Measurements from ENCODE around the gene RBP5. TPM values are rescaled to one million over a fixed set of nuclear protein-coding genes. Genes with fewer than 3 reads are reported as not detected.

Gene RBP5
- total RNA-seq, 1 donor from 2014 or later, result 0.65 TPM

GRCh38 chr12:7100239-7100638 is 28.4 kb downstream of the RBP5 start:
- DNase-seq (ENCODE audit: low read depth, low spot score), result no peak
- Mint-ChIP-seq H3K36me3 (ENCODE audit: low read depth) (peaks cover 2% of the 10 kb centered on the region), H3K9me3 (no peaks in the 10 kb centered on the region), H3K27me3 (ENCODE audit: low read depth) (no peaks in the 10 kb centered on the region), H3K27ac (ENCODE audit: unreplicated experiment) (no peak overlapping the region), H3K4me1 (no peaks in the 10 kb centered on the region), H3K4me3 (no peak overlapping the region)
- TF ChIP-seq CTCF (conservative IDR thresholded peaks at IDR 0.05), result no peak

GRCh38 chr12:7099290-7099996 is 29.2 kb downstream of the RBP5 start:
- Mint-ChIP-seq H3K4me3 (no peak overlapping the region), H3K36me3 (ENCODE audit: low read depth) (peaks cover 2% of the 10 kb centered on the region), H3K27me3 (ENCODE audit: low read depth) (no peaks in the 10 kb centered on the region), H3K4me1 (no peaks in the 10 kb centered on the region), H3K9me3 (no peaks in the 10 kb centered on the region), H3K27ac (ENCODE audit: unreplicated experiment) (no peak overlapping the region)
- TF ChIP-seq CTCF (conservative IDR thresholded peaks at IDR 0.05), result no peak
- DNase-seq (ENCODE audit: low read depth, low spot score), result no peak

GRCh38 chr12:7096979-7097378 is 31.7 kb downstream of the RBP5 start:
- H3K36me3 Mint-ChIP-seq (ENCODE audit: low read depth), result peaks cover 2% of the 10 kb centered on the region
- H3K9me3 Mint-ChIP-seq, result no peaks in the 10 kb centered on the region
- H3K27me3 Mint-ChIP-seq (ENCODE audit: low read depth), result no peaks in the 10 kb centered on the region

GRCh38 chr12:7096006-7096932 is 32.4 kb downstream of the RBP5 start:
- H3K4me3 Mint-ChIP-seq, result no peak overlapping the region
- peaks cover 5% of the 10 kb centered on the region for H3K4me1 Mint-ChIP-seq
- H3K36me3 Mint-ChIP-seq (ENCODE audit: low read depth), result peaks cover 2% of the 10 kb centered on the region
- H3K27ac Mint-ChIP-seq (ENCODE audit: unreplicated experiment), result no peak overlapping the region
- DNase-seq (ENCODE audit: low read depth, low spot score), result no peak
- TF ChIP-seq CTCF (conservative IDR thresholded peaks at IDR 0.05), result no peak
- no peaks in the 10 kb centered on the region for H3K9me3 Mint-ChIP-seq
- H3K27me3 Mint-ChIP-seq (ENCODE audit: low read depth), result no peaks in the 10 kb centered on the region

More at GRCh38 chr12:7096979-7097378, 31.7 kb downstream of the RBP5 start:
- DNase-seq (ENCODE audit: low read depth, low spot score), result no peak
- H3K4me1 Mint-ChIP-seq, result peaks cover 5% of the 10 kb centered on the region
- TF ChIP-seq CTCF (conservative IDR thresholded peaks at IDR 0.05), result no peak
- no peak overlapping the region for H3K4me3 Mint-ChIP-seq
- H3K27ac Mint-ChIP-seq (ENCODE audit: unreplicated experiment), result peak overlapping the region; percentile 19

GRCh38 chr12:7093892-7094291 is 34.8 kb downstream of the RBP5 start:
- no peak for DNase-seq (ENCODE audit: low read depth, low spot score)
- no peak overlapping the region for H3K27ac Mint-ChIP-seq (ENCODE audit: unreplicated experiment)
- H3K4me1 Mint-ChIP-seq, result peaks cover 11% of the 10 kb centered on the region
- H3K36me3 Mint-ChIP-seq (ENCODE audit: low read depth), result peaks cover 2% of the 10 kb centered on the region
- peaks cover 2% of the 10 kb centered on the region for H3K27me3 Mint-ChIP-seq (ENCODE audit: low read depth)
- no peak for TF ChIP-seq CTCF (conservative IDR thresholded peaks at IDR 0.05)
- H3K9me3 Mint-ChIP-seq, result no peaks in the 10 kb centered on the region
- no peak overlapping the region for H3K4me3 Mint-ChIP-seq
